Measurements from ENCODE around the gene MGA. TPM values are rescaled to one million over a fixed set of nuclear protein-coding genes. Genes with fewer than 3 reads are reported as not detected.

Gene MGA
- total RNA-seq, 4 donors from 2014 or later = 25.3 to 39.4 (median 31.5) TPM

- no peak overlapping the region for H3K27ac ChIP-seq (replicated peaks in 1 of 4)
- DNase-seq (ENCODE audit: extremely low spot score) = no peak
- intact Hi-C loops (cut with DNase I) = loop anchor here (2.0 to 10.0 kb wide), 3 partner anchors 37 to 255 kb away; partner anchors contain the start of gene TYRO3
- peaks cover 20 to 62% (median 40%) of the 10 kb centered on the region in 4 donors for H3K4me1 ChIP-seq
- H3K4me3 ChIP-seq = no peak overlapping the region
- no peaks in the 10 kb centered on the region for H3K9me3 ChIP-seq
- H3K27me3 ChIP-seq = no peaks in the 10 kb centered on the region
- TF ChIP-seq POLR2A (IDR thresholded peaks at IDR 0.05; ENCODE audit: low read depth) = no peak
- TF ChIP-seq POLR2AphosphoS5 (IDR thresholded peaks at IDR 0.05) = no peak
- no peak for TF ChIP-seq EP300 (IDR thresholded peaks at IDR 0.05)
- peaks cover 6 to 30% (median 27%) of the 10 kb centered on the region in 4 donors for H3K36me3 ChIP-seq
- WGBS = 66% methylated on average over 10 of the region's 12 CpGs
These were observed 149.5 kb downstream of the MGA start for GRCh38 chr15:41809526-41810220.

- intact Hi-C loops (cut with DNase I) = loop anchor here (2.0 to 10.0 kb wide), 3 partner anchors 38 to 256 kb away; partner anchors contain the start of gene TYRO3
- Histone ChIP-seq H3K27me3 (no peaks in the 10 kb centered on the region), H3K9me3 (no peaks in the 10 kb centered on the region), H3K36me3 (peaks cover 6 to 41% (median 38%) of the 10 kb centered on the region in 4 donors), H3K4me1 (peaks cover 13 to 50% (median 28%) of the 10 kb centered on the region in 4 donors), H3K4me3 (no peak overlapping the region), H3K27ac (replicated peaks in 1 of 4) (peak overlapping the region in 1 of 4 donors; percentile 31)
- 92% methylated on average over 3 of the region's 5 CpGs for WGBS
- TF ChIP-seq EP300 (IDR thresholded peaks at IDR 0.05) (no peak), CTCF (IDR thresholded peaks at IDR 0.05) (peak in 1 of 3 experiments; percentile 7), POLR2AphosphoS5 (IDR thresholded peaks at IDR 0.05) (no peak), POLR2A (IDR thresholded peaks at IDR 0.05; ENCODE audit: low read depth) (no peak)
- no peak for DNase-seq (ENCODE audit: extremely low spot score)
These were observed 150.6 kb downstream of the MGA start for GRCh38 chr15:41810651-41811431.

- Histone ChIP-seq H3K4me3 (no peak overlapping the region), H3K36me3 (peaks cover 9 to 49% (median 45%) of the 10 kb centered on the region in 4 donors), H3K4me1 (peaks cover 8 to 43% (median 21%) of the 10 kb centered on the region in 4 donors), H3K9me3 (no peaks in the 10 kb centered on the region), H3K27me3 (no peaks in the 10 kb centered on the region), H3K27ac (replicated peaks in 1 of 4) (peak overlapping the region in 1 of 4 donors; percentile 31)
- intact Hi-C loops (cut with DNase I) = loop anchor here (2.0 to 10.0 kb wide), 3 partner anchors 39 to 257 kb away; partner anchors contain the start of gene TYRO3
- TF ChIP-seq POLR2A (IDR thresholded peaks at IDR 0.05; ENCODE audit: low read depth) (no peak), EP300 (IDR thresholded peaks at IDR 0.05) (no peak), POLR2AphosphoS5 (IDR thresholded peaks at IDR 0.05) (peak; percentile 32 to 57), CTCF (IDR thresholded peaks at IDR 0.05) (peak; percentile 89 to 96 (median 93))
- peak; percentile 95 for DNase-seq (ENCODE audit: extremely low spot score)
- WGBS = 27% methylated on average over 11 of the region's 18 CpGs
These were observed 151.4 kb downstream of the MGA start for GRCh38 chr15:41811432-41812195.

GRCh38 chr15:41812820-41813375 is 152.7 kb downstream of the MGA start:
- no peak for DNase-seq (ENCODE audit: extremely low spot score)
- H3K27ac ChIP-seq (replicated peaks in 1 of 4) = no peak overlapping the region
- peaks cover 22 to 62% (median 58%) of the 10 kb centered on the region in 4 donors for H3K36me3 ChIP-seq
- TF ChIP-seq EP300 (IDR thresholded peaks at IDR 0.05) = no peak
- no peak for TF ChIP-seq POLR2AphosphoS5 (IDR thresholded peaks at IDR 0.05)
- TF ChIP-seq POLR2A (IDR thresholded peaks at IDR 0.05; ENCODE audit: low read depth) = no peak
- no peak for TF ChIP-seq CTCF (IDR thresholded peaks at IDR 0.05)
- no peaks in the 10 kb centered on the region for H3K9me3 ChIP-seq
- no peak overlapping the region for H3K4me3 ChIP-seq
- no peaks in the 10 kb centered on the region for H3K27me3 ChIP-seq
- intact Hi-C loops (cut with DNase I) = loop anchor here (10.0 kb wide), 2 partner anchors 208 to 258 kb away; partner anchors contain the start of gene TYRO3
- WGBS = 76% methylated on average over 5 of the region's 11 CpGs
- peaks cover 6 to 33% (median 14%) of the 10 kb centered on the region in 4 donors for H3K4me1 ChIP-seq

All from esophagus muscularis mucosa (tissue), 4 donors.